GM18867 (cell line): ENCODE results near the gene CACNB2.
"Not testable (repeated sequence)": the region's sequence is repeated elsewhere in the genome, so short reads cannot be mapped to it uniquely, and the experiment has no call there.

Source experiments
- ATAC-seq: cut with Tn5 transposase; IDR thresholded peaks from one replicate; pipeline ENCODE4 v1.9.1; 2021; ENCODE audit warnings: mild to moderate bottlenecking, moderate library complexity; ENCODE audit not compliant: unreplicated experiment

CACNB2 gene

DNA sequence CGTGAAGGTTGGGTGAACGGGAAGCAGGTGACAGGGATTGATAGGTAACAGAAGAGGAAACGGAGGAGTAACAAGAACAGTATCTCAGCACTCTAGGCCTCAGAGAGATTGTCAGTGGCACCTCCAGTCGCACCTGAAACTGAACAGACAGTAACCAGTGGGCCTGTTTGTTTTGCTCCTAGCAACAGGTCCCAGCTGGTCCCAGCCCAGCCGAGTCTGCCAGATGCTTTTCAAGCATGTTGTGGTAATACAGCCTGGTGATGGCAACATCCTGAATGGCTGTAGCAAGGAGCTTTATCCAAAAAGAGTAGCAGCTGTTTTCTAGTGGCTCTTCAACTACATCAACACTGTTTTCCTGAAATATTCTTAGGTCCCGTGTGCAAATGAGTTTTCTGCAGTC is 4.7 kb downstream of the CACNB2 start:
- ATAC-seq = no peak

DNA sequence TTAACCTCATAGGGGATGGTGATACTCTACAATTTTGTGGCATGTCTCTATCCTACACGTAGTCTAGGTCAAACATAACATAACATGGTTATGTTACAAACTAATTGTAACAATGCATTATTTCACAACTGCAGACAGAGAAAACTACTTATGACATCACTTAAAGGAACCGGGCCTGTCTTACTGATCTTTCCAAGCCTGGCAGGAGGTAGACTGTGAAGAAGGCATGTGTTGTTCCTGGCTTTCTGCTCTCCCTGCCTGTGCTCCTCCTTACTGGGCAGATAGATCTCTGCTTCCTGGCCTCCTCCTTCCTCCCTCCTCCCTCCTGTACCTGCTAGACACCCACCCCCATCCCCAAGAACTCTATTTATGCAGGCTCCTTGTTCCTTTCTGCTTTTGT is 5.4 kb downstream of the CACNB2 start:
- ATAC-seq = no peak

DNA sequence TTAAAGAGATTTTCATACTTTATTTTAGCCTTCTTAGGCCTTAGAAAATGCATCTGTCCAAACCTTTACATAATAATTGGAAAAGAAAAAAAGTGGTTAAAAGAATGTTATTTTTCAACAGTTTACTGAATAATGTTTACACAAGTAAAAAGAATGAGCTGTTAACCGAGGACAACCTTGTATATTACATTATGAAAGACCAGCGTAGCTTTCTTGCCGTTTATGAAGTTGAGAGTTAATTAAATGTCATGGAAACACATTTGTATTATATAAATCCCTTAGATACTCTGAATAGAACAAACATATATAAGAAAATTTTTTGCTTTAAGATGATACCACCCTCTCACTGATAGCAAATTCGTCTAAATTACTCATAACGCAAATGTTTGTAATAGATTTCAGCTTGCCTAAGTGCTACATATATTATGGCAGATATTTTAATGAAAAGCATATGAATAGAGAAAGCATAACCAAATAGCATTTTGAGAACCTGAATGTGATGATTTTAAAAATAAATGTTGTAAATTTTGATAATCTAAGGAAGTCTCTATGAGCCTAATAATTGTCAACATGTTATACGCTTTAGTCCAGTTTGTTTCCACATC is 9.1 kb downstream of the CACNB2 start:
- no peak for ATAC-seq

DNA sequence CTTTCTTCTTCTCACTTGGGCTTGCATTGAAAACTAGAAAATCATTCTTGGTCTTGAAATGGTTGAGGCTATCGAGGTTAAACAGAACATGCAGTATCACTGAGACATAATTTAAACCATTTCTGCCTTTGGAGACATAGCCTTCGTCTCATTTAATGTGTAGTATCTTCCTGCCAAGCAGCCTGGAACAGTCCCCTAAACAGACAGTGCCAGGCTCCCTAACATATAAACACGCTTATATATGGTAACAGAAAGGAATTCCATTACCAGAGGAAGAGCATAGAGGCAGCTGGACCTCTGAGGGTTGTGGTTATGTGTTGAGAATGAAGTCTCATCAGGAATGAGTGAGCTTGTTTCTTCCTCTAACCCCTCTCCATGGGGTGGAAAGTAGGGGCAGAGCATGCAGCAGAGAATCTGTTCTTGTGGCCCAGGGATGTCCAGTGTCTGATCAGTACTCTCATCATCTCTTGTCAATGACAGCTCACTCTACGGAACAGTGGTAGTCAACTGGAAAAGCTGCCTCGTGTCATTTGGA is 11.2 kb downstream of the CACNB2 start:
- ATAC-seq = no peak

DNA sequence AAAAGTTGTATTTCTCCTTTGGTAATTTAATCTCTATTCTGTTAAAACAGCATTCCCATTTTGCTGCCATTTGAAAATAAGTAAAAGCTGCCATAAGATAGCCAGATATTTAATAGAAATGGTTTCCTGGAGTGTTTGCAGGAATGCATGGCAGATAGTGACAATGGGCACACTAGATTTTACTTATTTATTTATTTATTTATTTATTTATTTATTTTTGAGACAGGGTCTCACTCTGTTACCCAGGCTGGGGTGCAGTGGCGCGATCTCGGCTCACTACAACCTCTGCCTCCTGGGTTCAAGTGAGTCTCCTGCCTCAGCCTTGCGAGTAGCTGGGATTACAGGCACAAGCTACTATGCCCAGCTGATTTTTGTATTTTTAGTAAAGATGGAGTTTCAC is 13.2 kb downstream of the CACNB2 start:
- ATAC-seq = not testable (repeated sequence)

DNA sequence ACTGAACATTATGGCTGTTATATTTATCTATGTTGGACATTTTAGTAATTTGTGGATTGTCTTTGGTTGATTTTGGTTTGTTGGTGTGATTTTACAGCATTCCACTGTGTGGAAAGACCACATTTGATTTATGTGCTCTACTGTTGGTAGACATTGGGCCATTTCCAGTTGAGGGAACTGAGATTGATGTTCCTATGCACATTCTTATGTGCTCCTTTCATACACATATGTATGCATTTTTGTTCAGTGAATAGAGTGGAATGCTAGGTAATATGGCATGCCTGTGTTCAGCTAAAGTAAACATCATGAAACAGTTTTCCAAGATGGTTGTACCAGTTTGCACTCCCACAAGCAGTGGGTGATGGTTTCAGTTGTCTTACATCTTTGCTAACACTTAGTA is 15.1 kb downstream of the CACNB2 start:
- ATAC-seq = no peak

DNA sequence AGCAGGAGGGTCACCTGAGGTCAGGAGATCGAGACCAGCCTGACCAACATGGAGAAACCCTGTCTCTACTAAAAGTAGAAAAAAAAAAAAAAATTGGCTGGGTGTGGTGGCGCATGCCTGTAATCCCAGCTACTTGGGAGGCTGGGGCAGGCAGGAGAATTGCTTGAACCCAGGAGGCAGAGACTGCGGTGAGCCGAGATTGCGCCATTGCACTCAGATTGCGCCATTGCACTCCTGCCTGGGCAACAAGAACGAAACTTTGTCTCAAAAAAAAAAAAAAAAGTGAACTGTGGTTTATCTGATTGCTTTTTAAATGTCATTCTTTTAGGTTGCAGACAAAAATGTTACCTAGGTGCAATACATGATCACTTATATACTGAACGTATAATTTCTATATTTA is 16.6 kb downstream of the CACNB2 start:
- not testable (repeated sequence) for ATAC-seq

DNA sequence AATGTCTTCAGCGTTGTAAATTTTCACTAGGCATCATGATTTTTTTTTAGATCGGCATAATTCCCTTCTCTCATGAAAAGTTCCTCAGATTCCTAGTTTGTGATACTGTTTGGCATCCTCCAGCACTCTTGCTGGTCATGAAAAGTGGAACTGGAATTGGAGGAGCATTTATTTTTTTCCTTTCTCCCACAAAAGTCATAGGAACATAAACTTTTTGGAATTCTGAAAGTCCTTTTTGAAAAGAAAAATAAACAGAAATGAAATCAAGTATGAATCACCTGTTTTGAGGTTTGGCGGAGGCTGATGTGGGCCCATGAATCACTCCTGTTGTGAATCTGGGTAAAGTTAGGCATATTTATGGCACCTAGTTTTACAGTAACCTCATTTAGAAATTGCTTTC is 17.7 kb downstream of the CACNB2 start:
- ATAC-seq = no peak

DNA sequence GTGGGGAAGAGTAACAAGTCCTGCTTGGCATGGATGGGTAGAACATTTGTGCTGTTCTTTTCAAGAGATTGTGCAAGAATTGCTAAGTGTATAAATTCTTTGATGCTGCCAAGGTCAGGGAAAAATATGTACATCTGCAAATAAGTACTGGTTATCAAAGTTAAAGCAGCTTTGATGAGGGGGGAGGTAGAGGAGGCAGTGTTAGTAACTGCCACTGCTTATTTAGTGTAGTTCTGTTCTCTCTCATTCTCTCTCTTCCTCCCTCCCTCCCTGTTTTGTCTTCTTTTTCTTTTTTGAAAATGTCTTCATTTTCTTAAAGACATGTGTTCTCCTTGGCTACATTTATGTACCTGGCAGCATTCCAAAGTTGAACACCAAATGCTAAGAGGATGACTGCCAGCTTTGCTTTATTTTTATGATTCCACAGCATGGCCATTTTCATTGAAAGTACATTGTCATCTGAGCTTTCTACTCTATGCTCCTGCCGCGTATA is 18.6 kb downstream of the CACNB2 start:
- no peak for ATAC-seq

DNA sequence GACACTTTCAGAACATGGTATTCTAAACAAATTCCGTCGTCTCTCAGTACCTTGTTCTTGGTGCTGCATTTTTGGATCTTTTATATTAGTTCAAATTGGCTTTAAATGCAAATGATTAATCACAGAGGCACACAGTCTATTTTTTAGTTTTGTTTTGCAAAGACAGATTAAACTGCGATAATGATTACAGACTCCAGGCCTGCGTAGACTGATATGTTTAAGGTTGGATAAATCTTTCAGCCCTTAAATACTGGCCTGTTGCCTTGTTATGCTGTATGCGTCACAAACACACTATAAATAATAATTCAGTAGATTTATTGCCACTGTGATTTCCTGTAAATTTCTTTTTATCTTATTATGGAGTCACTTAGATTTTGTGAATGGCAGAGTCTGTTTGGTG is 19.3 kb downstream of the CACNB2 start:
- no peak for ATAC-seq

DNA sequence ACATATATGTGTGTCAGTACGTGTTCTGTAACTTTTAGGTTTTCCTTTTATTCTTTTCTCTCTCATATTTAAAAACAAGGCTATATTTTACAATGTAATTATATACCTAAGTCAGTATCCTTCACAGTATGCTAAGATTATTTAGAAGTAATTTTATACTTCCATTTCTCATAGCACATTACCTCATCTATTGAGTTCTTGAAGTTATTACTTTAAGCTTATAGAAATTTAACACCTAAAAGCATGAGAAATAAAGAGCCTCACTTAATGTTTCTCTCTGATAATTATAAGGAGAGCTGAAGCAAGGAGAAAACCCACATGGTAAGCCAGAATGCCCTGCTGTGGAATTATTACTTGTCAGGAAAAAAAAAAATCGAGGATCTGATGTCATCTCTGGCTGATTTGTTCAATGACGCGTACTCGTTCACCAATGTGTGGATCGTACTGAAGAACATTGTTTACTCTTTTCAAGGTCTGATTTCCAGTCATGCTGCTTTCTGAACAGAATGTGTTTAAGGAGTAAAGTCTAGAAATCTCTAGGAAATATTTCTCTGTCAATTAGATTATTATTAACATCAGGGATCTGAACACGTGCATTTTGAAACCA is 21.9 kb downstream of the CACNB2 start:
- ATAC-seq = no peak

DNA sequence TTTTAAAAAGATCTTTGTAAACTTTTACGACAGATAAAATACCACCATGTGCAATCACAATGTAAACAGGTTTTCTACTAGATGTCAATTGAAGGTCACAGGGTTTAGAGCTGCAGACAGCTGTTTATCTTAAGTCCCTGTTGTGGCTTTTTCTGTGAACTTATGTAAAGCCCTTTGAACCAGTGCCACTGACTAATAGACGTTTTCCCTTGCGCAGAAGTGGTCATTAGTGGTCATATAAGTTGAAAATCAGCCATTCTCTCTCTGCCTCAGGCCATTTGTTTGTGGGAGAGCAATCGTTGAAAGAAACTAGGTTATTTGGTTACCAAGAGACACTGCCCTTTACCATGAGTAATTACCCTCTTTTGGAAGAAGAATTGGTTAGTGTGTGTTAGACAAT is 23.9 kb downstream of the CACNB2 start:
- ATAC-seq = no peak

DNA sequence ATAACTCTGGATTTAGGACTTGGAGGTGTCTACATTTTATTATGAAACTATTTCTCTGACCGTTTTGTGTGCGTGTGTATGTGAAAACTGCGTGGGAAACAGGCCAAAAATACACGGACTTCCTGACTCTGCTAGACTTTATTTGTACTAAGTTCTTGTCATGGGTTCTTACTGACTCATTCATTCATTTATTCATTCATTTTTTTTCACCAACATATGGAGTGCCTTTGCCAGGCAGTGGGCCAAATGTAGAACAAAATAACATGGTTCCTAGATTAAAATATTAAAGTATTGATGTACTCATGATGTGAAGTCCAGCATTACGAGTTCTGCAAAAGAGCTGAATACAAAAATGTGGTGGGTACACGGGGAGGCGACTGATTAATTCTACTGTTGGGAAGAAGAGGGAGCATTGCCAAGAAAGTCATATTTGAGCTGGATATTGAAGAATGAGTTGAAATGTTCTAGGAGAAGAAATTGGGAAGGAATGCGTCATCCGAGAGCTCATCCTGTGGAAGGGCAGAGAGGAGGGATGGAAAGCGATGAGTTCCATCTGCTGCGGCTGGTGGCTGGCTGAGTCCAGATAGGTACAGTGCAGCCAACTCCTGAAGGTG is 24.6 kb downstream of the CACNB2 start:
- no peak for ATAC-seq

DNA sequence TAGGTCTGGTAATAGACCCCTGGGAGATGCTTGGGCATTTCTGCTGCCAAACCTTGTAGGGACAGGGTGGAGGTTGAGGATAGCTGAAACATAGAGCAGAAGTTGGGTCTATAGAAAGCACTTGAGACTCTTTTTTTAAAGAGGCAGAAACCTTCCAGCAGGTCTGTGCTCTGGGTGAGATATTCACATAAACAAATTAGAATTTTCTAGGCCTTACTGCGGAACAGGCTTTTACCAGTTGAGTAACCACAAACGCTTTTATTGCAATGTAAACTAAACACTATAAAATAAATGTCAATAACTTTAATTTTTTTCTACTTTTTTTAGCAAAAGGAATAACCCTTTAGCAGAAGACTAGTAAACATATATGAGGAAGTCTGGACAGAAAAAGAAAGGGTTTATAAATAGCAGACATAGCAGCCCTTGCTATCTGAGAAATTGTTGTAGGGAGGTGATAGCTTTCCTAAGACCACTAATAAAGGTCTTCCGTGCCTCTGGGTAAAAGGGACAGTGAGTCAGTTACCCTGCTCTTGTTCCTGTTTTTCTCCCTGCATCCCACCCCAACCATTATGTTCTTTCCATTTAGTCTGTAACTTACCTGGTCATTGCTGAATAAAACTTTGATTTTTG is 38.7 kb downstream of the CACNB2 start:
- ATAC-seq = no peak

DNA sequence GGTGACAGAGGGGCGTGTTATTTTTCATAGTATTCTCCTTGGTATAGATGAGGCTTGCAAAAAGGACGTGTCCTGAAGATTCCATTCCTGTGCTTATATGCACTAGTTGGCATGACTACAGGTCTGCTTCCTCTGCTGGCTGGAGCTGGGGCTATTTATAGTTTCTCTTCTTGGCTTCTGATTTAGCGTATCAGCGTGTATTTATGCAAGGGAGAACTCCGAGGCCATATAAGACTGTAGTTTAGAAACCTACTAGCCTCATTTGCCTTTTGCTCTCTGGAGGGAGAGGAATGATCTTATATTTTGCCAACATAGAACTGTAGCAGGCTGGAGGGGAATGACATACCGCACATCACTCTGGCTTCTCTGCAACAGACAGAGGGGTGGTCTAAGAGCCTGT is 39.7 kb downstream of the CACNB2 start:
- no peak for ATAC-seq

DNA sequence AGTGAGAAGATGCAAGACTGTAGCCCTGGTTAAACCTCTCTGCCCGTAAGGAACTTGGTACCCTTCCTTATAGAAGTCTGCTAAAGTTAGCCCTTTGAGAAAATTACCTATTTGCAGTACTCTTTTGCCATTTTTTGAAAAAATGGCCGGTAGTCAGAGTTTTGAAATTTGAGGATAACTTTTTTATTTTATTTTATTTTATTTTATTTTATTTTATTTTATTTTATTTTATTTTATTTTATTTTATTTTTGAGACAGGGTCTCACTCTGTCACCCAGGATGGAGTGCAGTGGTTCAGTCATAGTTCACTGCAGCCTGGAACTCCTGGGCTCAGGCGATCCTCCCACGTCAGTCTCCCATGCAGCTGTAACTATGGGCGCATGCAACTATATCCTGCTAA is 41.2 kb downstream of the CACNB2 start:
- not testable (repeated sequence) for ATAC-seq

DNA sequence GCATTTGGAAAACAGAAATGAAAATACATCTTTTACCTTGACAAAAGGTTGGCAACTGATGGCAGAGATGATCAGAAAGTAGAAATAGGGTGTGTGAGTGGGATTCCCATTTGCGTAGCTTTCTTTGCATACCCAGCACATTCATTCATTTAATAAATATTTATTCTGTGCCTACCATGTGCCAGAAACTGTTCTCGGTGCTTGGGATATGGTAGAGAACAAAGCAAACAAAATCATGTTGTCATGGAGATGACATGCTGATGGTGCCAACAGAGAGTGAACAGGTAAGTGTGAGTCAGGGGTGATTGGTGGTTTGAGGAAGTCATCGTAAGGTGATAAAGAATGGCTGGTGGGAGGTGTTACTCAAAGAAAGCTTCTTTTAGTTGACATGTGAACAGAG is 45.4 kb downstream of the CACNB2 start:
- ATAC-seq = no peak

DNA sequence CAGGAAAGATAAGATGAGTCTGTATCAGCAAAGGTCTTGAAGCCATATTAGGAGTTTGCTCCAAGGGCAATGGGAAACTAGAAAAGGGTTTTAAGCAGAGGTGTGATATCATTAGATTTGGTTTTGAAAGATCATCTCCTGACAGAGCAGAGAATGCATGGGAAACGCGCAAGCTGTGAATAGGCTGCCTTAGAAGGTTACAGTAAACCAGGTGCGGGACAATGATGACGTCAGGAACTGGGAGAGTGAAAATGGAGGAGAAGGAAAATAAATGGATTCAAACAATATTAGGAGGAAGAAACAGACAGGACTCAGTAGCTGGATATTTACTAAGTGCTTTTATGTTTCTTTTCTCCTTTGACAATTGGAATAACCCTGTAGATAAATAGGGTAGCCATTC is 50.6 kb downstream of the CACNB2 start:
- ATAC-seq = no peak

DNA sequence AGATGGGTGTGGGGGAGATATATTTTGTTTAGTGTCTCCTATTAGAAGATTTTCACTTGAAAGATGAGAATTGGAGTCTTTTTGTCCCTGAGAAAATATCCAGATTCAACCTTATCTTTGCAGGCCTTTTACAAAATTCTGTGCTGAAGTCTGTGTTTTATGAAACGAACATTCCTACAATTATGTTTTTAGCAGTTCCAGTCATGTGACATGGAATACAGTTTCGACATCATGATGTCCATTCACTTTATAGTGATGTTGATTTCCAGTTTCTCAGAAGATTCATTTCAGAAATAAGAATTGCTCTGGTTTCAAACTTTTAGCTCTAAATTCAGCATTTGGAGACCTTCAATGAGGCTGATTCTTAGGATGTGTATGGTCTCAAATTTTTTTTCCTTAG is 54.4 kb downstream of the CACNB2 start:
- ATAC-seq = no peak

DNA sequence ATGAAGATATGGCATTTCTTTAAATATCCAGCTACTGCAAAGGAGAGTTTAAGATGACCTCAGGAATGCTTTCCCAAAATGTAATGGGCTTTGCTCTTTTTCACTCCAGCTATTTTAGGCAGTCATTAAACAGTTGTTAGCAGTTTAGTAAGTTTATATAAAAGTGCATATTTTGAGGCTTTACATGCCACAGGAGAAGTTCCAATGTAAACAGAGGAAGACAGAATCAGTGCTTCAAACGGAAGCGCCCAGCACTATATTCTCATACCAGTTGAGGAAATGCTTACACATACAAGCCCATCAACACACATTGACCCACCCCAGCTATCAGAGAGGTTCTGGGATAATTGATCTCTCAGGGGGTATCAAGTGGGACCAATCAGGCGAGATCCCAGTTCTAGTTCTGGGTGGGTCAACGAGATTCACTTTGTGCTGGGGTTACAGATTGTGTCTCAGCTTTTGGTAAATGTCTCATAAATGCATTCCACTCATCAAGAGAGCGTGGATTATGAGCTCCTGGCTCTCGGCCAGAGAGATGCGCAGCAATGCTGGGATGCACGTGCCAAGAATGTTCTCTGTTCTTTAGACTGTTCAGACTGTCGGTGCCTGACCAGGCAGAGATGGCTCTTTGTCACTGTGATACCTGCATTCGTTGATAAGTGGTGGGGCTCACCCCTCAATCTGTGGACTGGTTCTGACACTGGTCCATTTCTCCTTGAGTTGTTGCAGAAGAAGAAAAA is 55.0 kb downstream of the CACNB2 start:
- no peak for ATAC-seq
